ENCODE measurements around the gene CCDC57.

DNA sequence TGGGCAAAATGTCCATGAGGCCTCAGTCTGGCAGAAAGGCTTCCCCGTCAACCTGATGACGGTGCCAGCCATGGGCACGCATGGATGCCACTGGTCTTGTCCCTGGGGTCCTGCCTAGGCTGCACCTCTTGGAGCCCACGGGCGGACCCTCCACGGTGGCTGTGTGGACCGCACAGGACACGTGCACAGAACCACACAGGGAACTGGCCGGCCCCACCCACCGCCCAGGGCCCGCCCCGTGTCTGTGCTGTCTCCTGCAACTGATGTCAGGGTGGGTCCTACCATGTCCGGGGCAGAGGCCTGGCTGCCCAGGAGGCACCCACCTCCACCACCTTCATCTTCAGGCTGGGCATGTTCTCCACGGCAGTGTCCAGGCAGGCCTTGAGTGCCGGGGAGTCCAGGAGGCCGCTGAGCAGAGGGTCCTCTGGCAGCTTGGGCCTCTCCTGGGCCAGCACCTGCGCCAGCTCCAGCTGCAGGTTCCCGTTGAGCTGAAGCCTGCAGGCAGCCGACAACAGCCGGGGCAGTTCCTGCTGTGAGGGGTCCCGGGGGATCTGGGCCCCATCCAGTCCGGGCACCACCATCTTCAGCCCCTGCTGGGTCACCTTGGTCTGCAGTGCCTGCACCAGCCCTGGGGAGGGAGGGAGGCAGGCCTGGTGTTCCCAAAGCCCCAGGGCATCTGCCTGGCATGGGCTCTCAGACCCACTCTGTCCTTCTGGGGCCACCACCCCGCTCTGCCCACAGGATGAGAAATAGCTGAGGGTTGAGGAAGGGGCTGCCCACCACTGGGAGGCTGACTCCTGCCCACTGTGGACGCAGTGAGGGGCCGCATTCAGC, 126.5 kb downstream of the CCDC57 start:
- TF ChIP-seq, protein P1, sequence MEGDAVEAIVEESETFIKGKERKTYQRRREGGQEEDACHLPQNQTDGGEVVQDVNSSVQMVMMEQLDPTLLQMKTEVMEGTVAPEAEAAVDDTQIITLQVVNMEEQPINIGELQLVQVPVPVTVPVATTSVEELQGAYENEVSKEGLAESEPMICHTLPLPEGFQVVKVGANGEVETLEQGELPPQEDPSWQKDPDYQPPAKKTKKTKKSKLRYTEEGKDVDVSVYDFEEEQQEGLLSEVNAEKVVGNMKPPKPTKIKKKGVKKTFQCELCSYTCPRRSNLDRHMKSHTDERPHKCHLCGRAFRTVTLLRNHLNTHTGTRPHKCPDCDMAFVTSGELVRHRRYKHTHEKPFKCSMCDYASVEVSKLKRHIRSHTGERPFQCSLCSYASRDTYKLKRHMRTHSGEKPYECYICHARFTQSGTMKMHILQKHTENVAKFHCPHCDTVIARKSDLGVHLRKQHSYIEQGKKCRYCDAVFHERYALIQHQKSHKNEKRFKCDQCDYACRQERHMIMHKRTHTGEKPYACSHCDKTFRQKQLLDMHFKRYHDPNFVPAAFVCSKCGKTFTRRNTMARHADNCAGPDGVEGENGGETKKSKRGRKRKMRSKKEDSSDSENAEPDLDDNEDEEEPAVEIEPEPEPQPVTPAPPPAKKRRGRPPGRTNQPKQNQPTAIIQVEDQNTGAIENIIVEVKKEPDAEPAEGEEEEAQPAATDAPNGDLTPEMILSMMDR (IDR thresholded peaks at IDR 0.05) = no peak
- TF ChIP-seq POLR2A (IDR thresholded peaks at IDR 0.05; ENCODE audit: low read depth) = no peak

Data from esophagus muscularis mucosa (tissue), 3 donors.